HG02885 (cell line): ENCODE measurements around the gene GRIK4.

Experiments
- ATAC-seq: cut with Tn5 transposase; IDR thresholded peaks from one replicate; pipeline ENCODE4 v1.9.1; 2021; ENCODE audit warnings: mild to moderate bottlenecking; ENCODE audit not compliant: unreplicated experiment, poor library complexity

The GRIK4 gene

GRCh38 chr11:120546312-120547205, 35.0 kb downstream of the GRIK4 start:
- ATAC-seq, result no peak

GRCh38 chr11:120547316-120547715, 35.8 kb downstream of the GRIK4 start:
- no peak for ATAC-seq

- no peak for ATAC-seq
Observed at GRCh38 chr11:120547811-120548681, 36.5 kb downstream of the GRIK4 start.

- ATAC-seq, result no peak
Observed at GRCh38 chr11:120548682-120549209, 37.2 kb downstream of the GRIK4 start.

GRCh38 chr11:120549346-120549745, 37.8 kb downstream of the GRIK4 start:
- ATAC-seq, result no peak

GRCh38 chr11:120550007-120550406, 38.5 kb downstream of the GRIK4 start:
- ATAC-seq, result no peak

- ATAC-seq, result no peak
Observed at GRCh38 chr11:120551191-120551590, 39.6 kb downstream of the GRIK4 start.

GRCh38 chr11:120554766-120555432, 43.4 kb downstream of the GRIK4 start:
- no peak for ATAC-seq

- ATAC-seq, result no peak
Observed at GRCh38 chr11:120555433-120555773, 43.9 kb downstream of the GRIK4 start.

- ATAC-seq, result no peak
Observed at GRCh38 chr11:120556797-120557196, 45.2 kb downstream of the GRIK4 start.

- no peak for ATAC-seq
Observed at GRCh38 chr11:120558744-120559431, 47.3 kb downstream of the GRIK4 start.

GRCh38 chr11:120561286-120561685, 49.7 kb downstream of the GRIK4 start:
- ATAC-seq, result no peak

- no peak for ATAC-seq
Observed at GRCh38 chr11:120562806-120563425, 51.4 kb downstream of the GRIK4 start.

- ATAC-seq, result no peak
Observed at GRCh38 chr11:120563703-120564572, 52.4 kb downstream of the GRIK4 start.

GRCh38 chr11:120564573-120565311, 53.2 kb downstream of the GRIK4 start:
- peak; percentile 61 for ATAC-seq

- no peak for ATAC-seq
Observed at GRCh38 chr11:120565466-120566155, 54.1 kb downstream of the GRIK4 start.

- no peak for ATAC-seq
Observed at GRCh38 chr11:120566176-120566575, 54.6 kb downstream of the GRIK4 start.
